HG03039 (cell line): ENCODE measurements around the gene FRAT1.

Experiments used
- ATAC-seq: cut with Tn5 transposase; IDR thresholded peaks from one replicate; pipeline ENCODE4 v1.9.1; 2021; ENCODE audit warnings: mild to moderate bottlenecking, moderate library complexity; ENCODE audit not compliant: unreplicated experiment

The FRAT1 gene

GRCh38 chr10:97363071-97363470 lies 44.0 kb downstream of the FRAT1 start:
- ATAC-seq: no peak

- no peak for ATAC-seq
Observed at GRCh38 chr10:97365761-97366351, 46.8 kb downstream of the FRAT1 start.

- no peak for ATAC-seq
Observed at GRCh38 chr10:97366572-97366971, 47.5 kb downstream of the FRAT1 start.

GRCh38 chr10:97367126-97367649 lies 48.1 kb downstream of the FRAT1 start:
- no peak for ATAC-seq
